H1 (cell line): Measurements from ENCODE around the gene UPF1. TPM values are rescaled to one million over a fixed set of nuclear protein-coding genes. Genes with fewer than 3 reads are reported as not detected.

Experiments
- ATF3 ChIP-seq: IDR thresholded peaks from 2 replicates; pipeline ENCODE4 v1.6.1; 2011; ENCODE audit warnings: low read depth, mild to moderate bottlenecking, low read length; ENCODE audit not compliant: insufficient read depth
- CBX5 ChIP-seq: fragments of 300-800, 300-1000 bp; sonication (generic); IDR thresholded peaks from 2 replicates; pipeline ENCODE4 v1.7.1; 2016; ENCODE audit warnings: antibody characterized with exemption, low read length, low read depth
- CEBPB ChIP-seq: IDR thresholded peaks from 2 replicates; pipeline ENCODE4 v1.6.1; 2012; ENCODE audit warnings: low read depth, low read length
- CREB1 ChIP-seq: IDR thresholded peaks from 2 replicates; pipeline ENCODE4 v1.6.1; 2012; ENCODE audit warnings: inconsistent platforms
- EZH2 ChIP-seq: fragments of 200-600 bp; sonication (generic); IDR thresholded peaks from 2 replicates; pipeline ENCODE4 v1.7.1; 2012; ENCODE audit warnings: low read depth, mild to moderate bottlenecking, moderate library complexity, low read length, inconsistent platforms; ENCODE audit not compliant: severe bottlenecking
- GABPA ChIP-seq: IDR thresholded peaks from 2 replicates; pipeline ENCODE4 v1.6.1; 2011; ENCODE audit warnings: mild to moderate bottlenecking, low read length, moderate library complexity, borderline replicate concordance; ENCODE audit not compliant: insufficient read depth
- GTF2F1 ChIP-seq: IDR thresholded peaks from 2 replicates; pipeline ENCODE4 v1.6.1; 2012; ENCODE audit warnings: low read depth, low read length, improper control_type of control experiment, borderline replicate concordance
- HDAC2 ChIP-seq, 2 experiments: fragments of 300-600 bp in 1 of 2; sonication (generic) in 1 of 2; IDR thresholded peaks; 2 replicates each; pipeline ENCODE4 v1.6.1; 2011 to 2012; ENCODE audit warnings: low read depth in 2 of 2, low read length in 2 of 2, mild to moderate bottlenecking in 2 of 2, moderate library complexity in 2 of 2, borderline replicate concordance in 1 of 2, inconsistent platforms in 1 of 2
- KDM1A ChIP-seq: fragments of 200-600, 300-600 bp; sonication (generic); IDR thresholded peaks from 2 replicates; pipeline ENCODE4 v1.7.1; 2016; ENCODE audit warnings: mild to moderate bottlenecking, low read length, borderline replicate concordance
- KDM4A ChIP-seq: IDR thresholded peaks from one replicate; pipeline ENCODE4 v1.7.1; 2012; ENCODE audit warnings: low read depth, mild to moderate bottlenecking, moderate library complexity, low read length, inconsistent platforms; ENCODE audit not compliant: severe bottlenecking
- MAFK ChIP-seq: IDR thresholded peaks from 2 replicates; pipeline ENCODE4 v1.6.1; 2012; ENCODE audit warnings: low read depth, mild to moderate bottlenecking, improper control_type of control experiment, low read length
- POLR2A ChIP-seq, 2 experiments: IDR thresholded peaks; 1 replicate in 1 of 2; 2 replicates in 1 of 2; pipeline ENCODE4 v1.6.1; 2011; ENCODE audit warnings: low read depth in 2 of 2, low read length in 2 of 2, mild to moderate bottlenecking in 2 of 2; ENCODE audit errors: control extremely low read depth in 1 of 2
- POLR2AphosphoS5 ChIP-seq: IDR thresholded peaks from 2 replicates; pipeline ENCODE4 v1.6.1; 2011; ENCODE audit warnings: low read depth, low read length
- RBBP5 ChIP-seq: IDR thresholded peaks from 2 replicates; pipeline ENCODE4 v1.7.1; 2012; ENCODE audit warnings: low read depth, mild to moderate bottlenecking, inconsistent platforms, low read length, moderate library complexity, borderline replicate concordance
- RNF2 ChIP-seq: fragments of 200-900, 300-1000 bp; sonication (generic); IDR thresholded peaks from 2 replicates; pipeline ENCODE4 v1.7.1; 2016; ENCODE audit warnings: borderline replicate concordance, low read depth, mild to moderate bottlenecking, antibody characterized with exemption, low read length; ENCODE audit not compliant: poor library complexity, severe bottlenecking; ENCODE audit errors: missing control alignments
- SIN3A ChIP-seq, 2 experiments: IDR thresholded peaks in 1 of 2; conservative IDR thresholded peaks in 1 of 2; 2 replicates each; pipeline ENCODE4 v1.6.1; 2011 to 2012; ENCODE audit warnings: low read length in 2 of 2, improper control_type of control experiment in 1 of 2, low read depth in 1 of 2, mild to moderate bottlenecking in 1 of 2
- SIRT6 ChIP-seq: IDR thresholded peaks from one replicate; pipeline ENCODE4 v1.7.1; 2012; ENCODE audit warnings: low read length, inconsistent platforms
- SP2 ChIP-seq: IDR thresholded peaks from 2 replicates; pipeline ENCODE4 v1.6.1; 2012; ENCODE audit warnings: mild to moderate bottlenecking, low read length, inconsistent platforms
- SP4 ChIP-seq: IDR thresholded peaks from 2 replicates; pipeline ENCODE4 v1.6.1; 2012; ENCODE audit warnings: low read length, inconsistent platforms
- TCF12 ChIP-seq: IDR thresholded peaks from 2 replicates; pipeline ENCODE4 v1.6.1; 2011; ENCODE audit warnings: low read depth, mild to moderate bottlenecking, low read length
- TEAD4 ChIP-seq: IDR thresholded peaks from 2 replicates; pipeline ENCODE4 v1.6.1; 2012; ENCODE audit warnings: low read depth, low read length, inconsistent platforms, mixed read lengths
- YY1 ChIP-seq: IDR thresholded peaks from 2 replicates; pipeline ENCODE4 v1.6.1; 2011; ENCODE audit warnings: low read depth, mild to moderate bottlenecking, low read length
- polyA plus RNA-seq, 7 experiments: library from polyadenylated mRNA; depleted of rRNA in 3 of 7; stranded (reverse) in 5 of 7; unstranded in 2 of 7; fragments of >200 nt in 5 of 7; fragments of 200-250 nt in 2 of 7; gene quantifications; 1 replicate in 5 of 7; 2 replicates in 1 of 7; 4 replicates in 1 of 7; pipeline versions ENCODE4 v1.2.1 to v1.2.3, GENCODE V29; 2011 to 2013; ENCODE audit warnings: missing spikeins in 2 of 7, mixed read lengths in 2 of 7
- total RNA-seq: library from RNA; stranded (reverse); fragmentation: NEBNext Ultra II Directional; extraction: Animal tissue kit (Norgen Biotek cat#: 25700); gene quantifications from 2 replicates; pipeline ENCODE4 v1.2.1, GENCODE V29; 2021

Gene UPF1
- total and polyA plus RNA-seq, 2 of the 8 experiments (the other 6 are each of a cell fraction or from before 2014, with no cell fraction given): 46.4 to 62.0 TPM

GRCh38 chr19:18846862-18847548 lies 15.2 kb downstream of the UPF1 start (continued):
- TF ChIP-seq TEAD4 (0 out of 2 replicates have a peak, but pooled peaks have one; percentile 37), MAFK (no peak), RBBP5 (no peak), SP4 (no peak), KDM4A (no peak), POLR2A (IDR thresholded peaks at IDR 0.05; ENCODE audit: control extremely low read depth in 1 of 2, low read depth in 2 of 2, low read length in 2 of 2) (no peak), POLR2AphosphoS5 (no peak), CEBPB (no peak), HDAC2 (IDR thresholded peaks at IDR 0.05; ENCODE audit: borderline replicate concordance in 1 of 2, low read depth in 2 of 2, low read length in 2 of 2) (no peak), ATF3 (no peak), SIN3A (conservative IDR thresholded peaks at IDR 0.05 in 1 of 2, IDR thresholded peaks at IDR 0.05 in 1 of 2; ENCODE audit: low read depth in 1 of 2, low read length in 2 of 2) (no peak), CBX5 (no peak), EZH2 (no peak), GABPA (peak; percentile 80; the same call in 1 of the 2 replicates), GTF2F1 (no peak), TCF12 (no peak), KDM1A (no peak), SIRT6 (no peak), CREB1 (no peak), SP2 (no peak), YY1 (0 out of 2 replicates have a peak, but pooled peaks have one; percentile 18), RNF2 (no peak)
